ENCODE data around the gene CISH.
A peak's percentile ranks its signal among the peaks of the same experiment; 100 is the strongest.

The CISH gene

DNA sequence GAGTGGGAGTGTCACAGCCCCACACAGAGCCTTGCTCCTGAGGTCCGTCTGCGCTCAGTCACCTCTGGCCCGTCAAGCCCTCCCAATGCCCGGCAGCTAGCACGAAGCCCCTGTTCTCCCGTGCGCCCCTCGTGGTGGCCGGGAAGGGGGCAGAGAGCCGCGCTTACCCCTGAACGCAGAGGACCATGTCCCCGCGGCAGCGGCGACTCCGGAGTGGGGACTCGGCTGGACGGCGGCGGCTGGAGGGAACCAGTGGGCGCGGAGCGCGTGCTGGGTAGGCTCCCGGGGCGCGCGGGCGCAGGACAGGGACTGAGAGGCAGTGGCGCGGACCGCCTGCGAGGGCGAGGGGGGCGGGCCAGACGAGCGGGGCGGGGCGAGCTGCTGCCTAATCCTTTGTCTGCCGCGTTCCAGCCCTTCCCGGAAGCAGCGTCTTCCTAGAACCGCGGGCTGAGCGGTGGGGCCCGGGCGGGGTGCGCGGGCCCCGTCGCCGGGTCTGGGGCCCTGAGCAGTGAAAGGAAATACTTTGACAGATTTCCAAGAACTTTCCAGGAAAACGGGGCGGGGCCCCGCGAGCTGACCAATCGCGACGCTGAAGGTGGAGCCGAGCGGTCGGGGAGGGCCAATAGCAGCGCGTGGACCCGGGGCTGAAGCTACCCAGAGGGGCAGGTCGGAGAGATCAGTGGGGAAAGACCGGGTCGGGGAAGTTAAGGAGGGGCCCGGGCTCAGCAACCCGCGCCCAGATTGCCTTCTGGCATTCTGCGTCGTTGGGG is at the start of gene CISH:
TSS of gene CISH (minus strand) at position 311 of the 770 bp plus-strand sequence. CDS start at position 187, 124 bp downstream.
- peak; percentile 68 for DNase-seq (ENCODE audit: low spot score)

DNA sequence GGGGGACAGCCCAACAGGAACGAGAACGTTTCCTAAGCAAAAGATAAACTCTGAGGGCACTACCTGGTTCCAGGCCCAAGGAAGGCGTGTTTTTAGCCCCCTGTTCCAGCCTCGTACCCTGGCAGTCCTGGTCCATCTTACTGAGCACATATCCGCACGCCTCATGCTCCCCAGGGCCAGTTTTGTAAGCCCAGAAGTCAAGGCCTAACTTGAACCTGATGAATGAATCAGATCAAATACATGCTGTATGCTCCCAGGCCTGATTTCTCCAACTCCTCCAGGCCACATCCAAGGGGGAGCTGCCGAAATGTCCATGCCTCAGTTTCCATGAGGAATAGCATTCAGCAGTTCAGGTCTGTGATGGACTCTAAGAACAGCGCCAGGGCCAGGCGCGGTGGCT is 48.8 kb upstream of the CISH start:
- no peak for DNase-seq (ENCODE audit: low spot score)

GRCh38 chr3:50658831-50659230 is 47.3 kb upstream of the CISH start:
- no peak for DNase-seq (ENCODE audit: low spot score)

DNA sequence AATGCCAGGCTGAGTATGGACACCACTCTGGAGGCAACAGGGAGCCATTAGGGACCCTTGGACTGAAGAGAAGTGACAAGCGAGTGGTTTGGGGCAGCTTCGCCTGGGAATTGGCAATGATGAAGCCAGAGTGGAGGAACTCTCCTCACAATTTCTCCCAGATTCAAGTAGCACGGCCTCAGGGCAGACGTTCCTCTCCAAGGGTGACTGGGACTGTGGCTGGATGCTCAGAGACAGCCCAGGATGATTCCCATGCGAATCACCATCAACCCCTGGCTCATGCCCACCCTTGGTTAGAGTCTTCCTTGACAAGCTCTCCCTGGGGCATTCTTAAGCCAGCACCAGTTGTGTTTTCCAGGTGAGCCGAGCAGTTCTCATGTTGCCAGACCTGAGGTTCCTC is 46.8 kb upstream of the CISH start:
- DNase-seq (ENCODE audit: low spot score): no peak

GRCh38 chr3:50657816-50658215 is 46.2 kb upstream of the CISH start:
- no peak for DNase-seq (ENCODE audit: low spot score)

DNA sequence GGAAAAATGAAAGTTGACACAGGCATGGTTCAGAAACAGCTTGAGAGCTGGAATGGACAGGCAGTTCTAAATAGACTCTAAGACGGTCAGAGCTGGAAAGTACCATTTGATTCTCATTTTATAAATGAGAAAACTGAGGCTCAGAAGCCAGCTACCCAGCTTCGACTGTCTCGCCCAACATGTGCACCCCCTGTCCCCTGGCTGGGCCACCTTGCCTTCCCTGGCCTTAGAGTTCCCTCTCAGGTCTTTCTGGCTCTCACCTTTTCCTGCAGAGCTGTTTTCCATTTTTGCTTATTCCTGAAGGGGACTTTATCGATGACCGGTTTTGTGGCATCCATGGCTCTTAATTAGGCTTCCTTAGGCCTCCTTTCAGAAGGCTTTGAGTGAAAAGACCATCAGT is 45.8 kb upstream of the CISH start:
- no peak for DNase-seq (ENCODE audit: low spot score)

DNA sequence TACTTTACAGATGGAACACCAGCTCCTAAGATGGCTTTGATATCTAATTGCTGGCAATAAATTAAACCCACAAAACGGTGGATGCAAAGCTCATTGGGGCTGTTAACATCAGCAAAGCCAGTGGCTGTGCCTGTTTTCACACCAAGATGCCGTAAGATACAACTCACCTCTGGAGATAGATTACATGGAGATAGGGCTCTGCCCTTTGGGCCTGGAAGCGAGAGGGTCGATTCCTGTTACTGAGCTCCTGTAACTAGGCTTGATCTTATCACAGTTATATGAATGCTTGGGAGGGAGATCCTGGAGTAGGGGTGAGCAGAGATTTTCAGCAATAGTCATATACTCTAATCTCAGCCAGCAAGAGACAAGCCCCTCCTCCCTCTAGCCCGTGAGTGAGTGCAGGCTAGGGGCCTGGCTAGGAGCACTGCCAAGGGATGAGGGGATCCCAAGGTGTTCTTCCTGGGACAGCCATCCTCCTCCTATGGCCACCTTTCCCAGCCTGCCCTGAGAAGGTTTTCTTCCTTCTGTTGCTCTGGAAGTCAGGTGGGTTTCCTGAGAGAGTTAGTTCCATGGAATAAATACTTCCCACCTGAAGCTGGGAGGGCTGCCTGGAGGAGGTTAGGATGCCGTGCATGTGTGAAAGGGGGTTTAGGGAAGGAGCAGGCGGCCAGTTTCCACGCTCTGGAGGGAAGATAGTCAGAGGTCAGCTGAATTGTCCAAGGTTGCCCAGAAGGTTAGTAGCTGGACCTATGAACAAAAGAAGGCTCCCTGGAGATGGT is 45.0 kb upstream of the CISH start:
- no peak for DNase-seq (ENCODE audit: low spot score)

DNA sequence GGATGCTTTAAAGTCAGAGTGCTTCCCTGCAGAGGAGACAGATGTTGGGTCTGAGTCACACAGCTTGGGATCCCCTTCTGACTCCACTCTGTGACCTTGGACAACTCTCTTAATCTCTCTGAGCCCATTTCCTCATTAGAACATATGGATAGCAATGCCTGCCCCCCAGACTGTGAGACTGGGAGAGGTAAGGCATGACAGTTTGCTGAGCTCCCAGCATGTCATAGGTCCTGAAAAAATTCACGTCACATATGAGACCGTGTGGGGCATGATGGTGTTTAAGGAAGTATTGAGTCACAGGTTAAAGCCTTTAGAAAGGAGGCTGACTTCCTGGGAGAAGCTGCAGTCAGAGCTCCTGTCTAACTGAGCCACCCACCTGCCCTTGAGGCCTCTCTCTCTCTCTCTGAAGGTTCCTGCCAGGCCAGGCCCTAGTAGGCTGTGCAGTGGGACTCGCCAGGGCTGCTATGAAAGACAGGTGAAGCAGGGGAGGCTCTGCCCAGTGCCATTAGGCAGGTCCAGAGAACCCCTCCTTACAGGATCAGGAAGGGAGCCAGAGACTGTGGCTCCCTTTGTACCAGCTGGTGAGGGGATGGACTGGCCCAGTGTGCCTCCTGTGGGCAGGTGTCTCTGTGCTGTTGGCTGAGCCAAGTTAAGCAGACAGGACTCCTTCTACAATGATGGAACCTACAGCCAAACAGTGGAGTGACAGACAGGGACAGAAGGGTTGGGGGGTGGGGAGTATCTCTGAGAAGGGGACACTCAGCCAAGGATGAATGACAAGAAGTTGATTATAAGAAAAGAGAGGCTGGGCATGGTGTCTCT is 43.6 kb upstream of the CISH start:
- DNase-seq (ENCODE audit: low spot score): no peak

DNA sequence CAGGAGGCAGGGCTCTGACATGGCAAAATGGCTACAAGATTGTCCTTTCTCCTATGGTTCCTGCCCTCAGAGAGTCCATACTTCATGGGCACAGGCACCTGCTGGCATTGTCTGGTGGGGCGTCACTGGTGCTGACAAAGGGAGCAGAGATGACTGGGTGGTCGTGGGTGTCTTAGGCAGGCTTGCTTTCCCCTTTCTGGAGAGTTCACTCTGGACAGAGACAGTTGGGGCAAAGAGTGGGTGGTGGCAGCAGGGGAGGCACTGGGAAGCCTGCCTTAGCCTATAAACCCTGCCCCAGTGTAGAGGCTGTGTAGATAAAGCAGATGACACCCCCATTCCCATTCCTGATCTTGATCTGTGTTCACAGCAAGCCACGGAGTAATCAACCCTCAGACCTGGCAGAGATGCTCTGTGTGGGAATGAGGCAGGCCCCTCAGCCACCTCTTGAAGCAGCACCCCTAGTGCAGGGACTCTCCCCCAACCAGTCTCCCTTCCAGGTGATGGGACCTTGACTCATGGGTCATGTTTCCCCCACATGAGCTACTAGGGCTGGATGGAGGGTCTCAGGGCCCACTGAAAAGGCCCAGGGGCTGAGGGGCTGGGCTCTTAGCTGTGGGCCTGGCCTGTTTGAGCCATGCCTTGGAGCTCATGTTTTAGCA is 42.5 kb upstream of the CISH start:
- DNase-seq (ENCODE audit: low spot score): no peak

DNA sequence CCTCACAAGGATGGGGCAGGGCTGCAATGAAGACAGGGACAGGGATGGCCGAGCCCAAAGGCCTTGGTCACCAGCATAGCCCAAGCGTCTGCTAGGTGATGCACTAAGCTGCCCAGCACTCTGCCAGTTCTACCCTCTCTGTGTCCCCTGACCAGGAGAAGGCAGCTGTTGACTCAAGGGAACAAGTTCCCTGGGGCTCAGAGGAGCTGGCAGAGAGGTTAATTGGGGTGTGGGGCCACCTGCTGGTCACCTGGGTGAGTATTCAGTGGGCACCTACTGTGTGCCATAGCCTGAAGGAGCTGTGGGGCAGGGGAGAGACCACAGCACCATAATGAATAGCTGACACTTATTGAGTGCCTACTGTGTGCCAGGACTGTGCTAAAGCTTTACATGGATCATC is 41.1 kb upstream of the CISH start:
- peak; percentile 26 for DNase-seq (ENCODE audit: low spot score)

- no peak for DNase-seq (ENCODE audit: low spot score)
Observed at GRCh38 chr3:50651920-50652529, 40.5 kb upstream of the CISH start.

- DNase-seq (ENCODE audit: low spot score): no peak
Observed at GRCh38 chr3:50651445-50651844, 39.9 kb upstream of the CISH start.

GRCh38 chr3:50650018-50650417 is 38.4 kb upstream of the CISH start:
- DNase-seq (ENCODE audit: low spot score): no peak

GRCh38 chr3:50649451-50649931 is 37.9 kb upstream of the CISH start:
- no peak for DNase-seq (ENCODE audit: low spot score)

DNA sequence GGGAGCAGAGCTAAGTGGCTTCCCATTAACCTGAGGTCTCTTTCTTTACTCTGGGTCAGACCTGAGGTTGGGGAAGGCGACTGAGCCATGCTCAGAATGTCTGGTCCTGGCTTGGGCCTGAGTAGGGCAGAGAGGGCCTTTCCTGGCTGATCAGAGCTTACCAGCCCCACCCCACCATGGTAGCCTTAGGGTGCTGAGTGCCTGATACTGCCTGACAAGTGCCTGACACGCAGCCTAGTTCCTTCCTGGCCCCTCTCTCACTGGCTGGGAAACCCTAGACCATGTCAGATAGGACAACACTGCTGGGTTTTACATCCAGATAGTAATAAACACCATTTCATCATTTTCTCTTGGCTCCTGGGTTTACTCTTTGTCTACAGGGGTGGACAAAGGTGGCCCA is 37.4 kb upstream of the CISH start:
- no peak for DNase-seq (ENCODE audit: low spot score)

GRCh38 chr3:50648313-50648712 is 36.7 kb upstream of the CISH start:
- no peak for DNase-seq (ENCODE audit: low spot score)

DNA sequence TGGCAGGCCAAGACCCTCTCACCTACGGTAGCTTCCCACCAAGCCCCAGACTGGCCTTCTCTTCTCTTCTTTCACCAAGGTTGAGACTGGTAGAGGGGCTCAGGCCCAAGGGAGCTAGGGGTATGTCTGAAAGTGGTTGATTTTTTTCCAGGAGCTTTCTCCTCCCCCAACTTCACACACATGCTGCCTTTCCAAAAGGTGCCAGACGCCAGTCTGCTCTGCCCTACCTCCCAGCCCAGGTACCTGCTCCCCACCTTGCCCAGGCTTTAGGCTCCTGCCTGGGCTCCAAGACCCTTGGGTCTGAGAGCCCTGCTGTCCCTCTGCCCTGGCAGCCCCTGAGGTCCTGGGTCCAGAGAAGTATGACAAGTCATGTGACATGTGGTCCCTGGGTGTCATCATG is 33.8 kb upstream of the CISH start:
- DNase-seq (ENCODE audit: low spot score): no peak

DNA sequence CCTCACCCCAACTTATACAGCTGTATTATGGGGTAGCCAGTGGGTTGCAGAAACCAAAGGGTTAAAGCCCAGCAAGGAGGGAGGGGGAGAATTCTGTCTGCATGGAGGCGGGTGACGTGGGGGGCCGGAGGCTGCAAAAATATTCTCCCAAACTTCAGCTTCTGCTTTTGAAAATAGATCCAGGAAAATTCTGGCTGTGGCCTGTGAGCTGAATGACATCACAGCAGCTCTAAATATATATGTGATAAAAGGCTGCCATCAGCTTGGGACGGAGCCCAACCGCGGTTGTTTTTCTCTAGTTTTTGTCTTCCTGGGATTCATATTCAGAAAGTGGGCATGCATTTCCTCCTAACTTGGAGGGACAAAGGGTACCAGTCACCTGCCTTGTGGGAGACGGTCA is 33.0 kb upstream of the CISH start:
- DNase-seq (ENCODE audit: low spot score): no peak

DNA sequence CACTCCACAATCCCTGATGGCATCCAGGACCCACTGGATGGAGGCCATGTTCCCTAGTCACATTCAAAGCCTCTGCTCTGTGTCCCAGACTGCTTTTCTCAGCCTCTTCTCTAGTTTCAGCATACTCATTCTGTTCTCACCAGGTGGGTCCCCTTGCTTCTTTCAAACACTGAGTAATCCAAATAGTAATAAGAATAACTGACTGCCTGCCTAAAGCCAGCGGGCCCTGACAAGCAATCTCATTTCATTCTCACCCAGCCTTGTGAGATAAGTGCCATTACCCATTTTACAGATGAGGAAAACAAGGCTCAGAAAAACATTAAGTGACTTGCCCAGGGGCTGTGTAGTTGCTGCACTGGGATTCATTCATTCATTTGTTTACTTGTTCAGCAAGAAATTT is 30.8 kb upstream of the CISH start:
- DNase-seq (ENCODE audit: low spot score): no peak

DNA sequence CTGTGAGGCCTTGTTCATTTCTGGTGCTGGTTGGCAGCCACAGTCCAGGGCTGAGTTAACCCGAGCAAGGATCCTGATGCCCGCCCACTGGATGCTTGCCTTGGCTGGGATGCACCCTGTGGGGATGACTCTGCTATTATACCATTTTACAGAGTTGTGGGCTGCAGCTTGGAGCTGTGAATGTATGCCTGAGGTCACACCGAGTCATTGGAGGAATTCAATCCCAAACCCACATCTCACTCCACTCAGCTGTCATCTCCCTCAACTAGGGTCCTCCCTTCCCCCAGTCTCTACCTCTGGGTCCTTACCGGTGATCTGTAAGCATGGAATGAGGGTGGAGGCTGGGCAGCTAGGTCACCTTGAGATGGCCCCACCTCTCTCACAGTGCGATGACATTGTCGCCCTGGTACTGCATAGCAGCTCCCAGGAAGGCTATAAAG is 27.5 kb upstream of the CISH start:
- no peak for DNase-seq (ENCODE audit: low spot score)

DNA sequence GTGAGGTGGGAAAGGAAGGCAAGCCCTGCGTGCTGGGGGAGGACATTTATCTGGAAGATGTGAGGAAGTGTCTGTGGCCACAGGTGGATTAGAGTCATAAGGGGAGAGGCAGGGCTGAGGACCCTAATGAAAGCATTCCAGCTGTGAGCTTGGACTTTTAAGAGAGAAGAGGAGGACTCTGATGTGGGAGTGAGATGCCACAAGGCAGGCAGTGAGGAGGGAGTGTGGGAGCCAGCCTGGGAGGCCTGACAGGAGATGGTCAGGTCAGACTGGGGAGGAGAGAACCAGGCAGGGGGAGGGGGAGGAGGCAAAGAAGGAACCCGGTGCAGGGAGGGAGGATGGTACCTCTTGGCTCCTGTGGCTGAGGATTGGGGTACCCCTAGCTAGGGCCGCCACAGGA is 26.4 kb upstream of the CISH start:
- no peak for DNase-seq (ENCODE audit: low spot score)

GRCh38 chr3:50637011-50637410 is 25.4 kb upstream of the CISH start:
- DNase-seq (ENCODE audit: low spot score): no peak
